HT-29 (cell line): ENCODE measurements around the gene CD8B2. TPM values are rescaled to one million over a fixed set of nuclear protein-coding genes. Genes with fewer than 3 reads are reported as not detected.
"Not testable (repeated sequence)": the region's sequence is repeated elsewhere in the genome, so short reads cannot be mapped to it uniquely, and the experiment has no call there.

Experiments used
- DNase-seq: peaks from one replicate; pipeline ENCODE4 v3.0.0-alpha.2; 2015; ENCODE audit warnings: low spot score
- total RNA-seq: library from RNA; depleted of rRNA; stranded (reverse); fragments of >200 nt; shearing (Covaris generic); gene quantifications from 2 replicates; pipeline ENCODE4 v1.2.3, GENCODE V29; 2014; rRNA removed

CD8B2 gene
- total RNA-seq, 1 experiment from 2014 or later = not detected

GRCh38 chr2:106551417-106552130 lies 64.4 kb downstream of the CD8B2 start:
- no peak for DNase-seq

GRCh38 chr2:106552921-106553320 lies 65.8 kb downstream of the CD8B2 start:
- no peak for DNase-seq

- no peak for DNase-seq
These were observed 66.2 kb downstream of the CD8B2 start for GRCh38 chr2:106553321-106553720.

GRCh38 chr2:106554411-106554810 lies 67.2 kb downstream of the CD8B2 start:
- DNase-seq = no peak

- DNase-seq = no peak
These were observed 67.9 kb downstream of the CD8B2 start for GRCh38 chr2:106555053-106555452.

- DNase-seq = not testable (repeated sequence)
These were observed 72.6 kb downstream of the CD8B2 start for GRCh38 chr2:106559786-106560185.

GRCh38 chr2:106560773-106561172 lies 73.6 kb downstream of the CD8B2 start:
- no peak for DNase-seq

- no peak for DNase-seq
These were observed 74.2 kb downstream of the CD8B2 start for GRCh38 chr2:106561356-106561755.

- DNase-seq = no peak
These were observed 74.6 kb downstream of the CD8B2 start for GRCh38 chr2:106561803-106562202.

- no peak for DNase-seq
These were observed 75.4 kb downstream of the CD8B2 start for GRCh38 chr2:106562268-106563186.

- no peak for DNase-seq
These were observed 76.0 kb downstream of the CD8B2 start for GRCh38 chr2:106563195-106563594.

- no peak for DNase-seq
These were observed 78.4 kb downstream of the CD8B2 start for GRCh38 chr2:106565599-106565998.

- no peak for DNase-seq
These were observed 78.9 kb downstream of the CD8B2 start for GRCh38 chr2:106566050-106566449.

GRCh38 chr2:106566484-106566883 lies 79.3 kb downstream of the CD8B2 start:
- not testable (repeated sequence) for DNase-seq

GRCh38 chr2:106570316-106570715 lies 83.2 kb downstream of the CD8B2 start:
- no peak for DNase-seq

Other genes with a start within 250 kb of the CD8B2 start
- 0.03 TPM in 1 of 2 replicates, not detected in the other for gene RGPD3, start 19.0 kb upstream of the CD8B2 start, total RNA-seq